ENCODE data around the gene TKT. TPM values are rescaled to one million over a fixed set of nuclear protein-coding genes. Genes with fewer than 3 reads are reported as not detected.

TKT gene
- total RNA-seq, 1 experiment from 2014 or later, result 634 TPM

- BruUV-seq (replicated peaks), result no TSS peak
- no peaks in the 10 kb centered on the region for H3K9me2 ChIP-seq (ENCODE audit: insufficient read depth)
- H3K4me2 ChIP-seq (ENCODE audit: low read length), result peak overlapping the region; percentile 16; the same call in 1 of the 2 replicates
- ChIA-PET CTCF (interaction anchor here (0.9 to 2.6 kb wide), 4 partner anchors 12 to 79 kb away, joined by 3 to 28 read pairs (median 16); no protein-coding TSS in a partner anchor), RAD21 (ENCODE audit: low non-redundant PET in 1 of 2, low total read pairs in 2 of 2, uncharacterized antibody in 2 of 2, unreplicated experiment in 2 of 2) (interaction anchor here in 1 of 2 experiments (0.8 to 2.3 kb wide), 2 partner anchors 60 to 80 kb away, joined by 3 to 9 read pairs; no protein-coding TSS in a partner anchor), POLR2A (interaction anchor here (2.4 kb wide), 1 partner anchor 59 kb away, joined by 10 read pairs; no protein-coding TSS in a partner anchor)
- DNase-seq (ENCODE audit: low read depth, low spot score) (no peak), ATAC-seq (no peak)
- H3K27ac ChIP-seq (ENCODE audit: low read depth, low read length), result peak overlapping the region; percentile 44; the same call in 1 of the 2 replicates
- H3K79me2 ChIP-seq (ENCODE audit: insufficient read depth, low read length), result peaks cover 11% of the 10 kb centered on the region
- H3K4me3 ChIP-seq (replicated peaks in 1 of 2; ENCODE audit: low read depth in 1 of 2, low read length in 2 of 2), result no peak overlapping the region
- peak overlapping the region; percentile 6; the same call in 1 of the 2 replicates for H3K9ac ChIP-seq (ENCODE audit: low read length)
- H3K4me1 ChIP-seq (ENCODE audit: control insufficient read depth in 1 of 2, insufficient read depth in 2 of 2, low read length in 2 of 2), result peaks cover 18 to 52% of the 10 kb centered on the region in 2 experiments
- H2AFZ ChIP-seq (ENCODE audit: low read depth, low read length, poor library complexity, severe bottlenecking), result no peak overlapping the region
- intact Hi-C loops (cut with micrococcal nuclease), result loop anchor here (5.0 kb wide), 1 partner anchor 342 kb away; no protein-coding TSS in a partner anchor
- H3K36me3 ChIP-seq (ENCODE audit: control insufficient read depth in 1 of 2, insufficient read depth in 2 of 2, low read length in 2 of 2), result peaks cover 2 to 8% of the 10 kb centered on the region in 2 experiments; a peak in 2 of 4 replicates
- H3K27me3 ChIP-seq (ENCODE audit: insufficient read depth, low read length), result no peaks in the 10 kb centered on the region
- no peaks in the 10 kb centered on the region for H3K9me3 ChIP-seq (ENCODE audit: control insufficient read depth in 1 of 2, insufficient read depth in 1 of 2, low read depth in 1 of 2, low read length in 2 of 2)
- H4K20me1 ChIP-seq (ENCODE audit: insufficient read depth), result no peaks in the 10 kb centered on the region
- TF ChIP-seq SIN3A (IDR thresholded peaks at IDR 0.05; ENCODE audit: low read depth), result no peak
- no peak for TF ChIP-seq EZH2 (IDR thresholded peaks at IDR 0.05)
- TF ChIP-seq EZH2phosphoT487 (IDR thresholded peaks at IDR 0.05; ENCODE audit: borderline replicate concordance), result no peak
- no peak for TF ChIP-seq EGR1 (IDR thresholded peaks at IDR 0.05; ENCODE audit: low read depth)
- no peak for TF ChIP-seq JUND (IDR thresholded peaks at IDR 0.05)
- no peak for TF ChIP-seq RAD21 (IDR thresholded peaks at IDR 0.05; ENCODE audit: low read depth)
- no peak for TF ChIP-seq POLR2AphosphoS5 (IDR thresholded peaks at IDR 0.05; ENCODE audit: low read depth, low read length)
- TF ChIP-seq ZNF274 (IDR thresholded peaks at IDR 0.05; ENCODE audit: low read depth, low read length), result no peak
- no peak for TF ChIP-seq MAX (IDR thresholded peaks at IDR 0.05)
- TF ChIP-seq SRF (IDR thresholded peaks at IDR 0.05; ENCODE audit: low read depth), result no peak
- no peak for TF ChIP-seq CBX3 (IDR thresholded peaks at IDR 0.05; ENCODE audit: low read depth)
- no peak for TF ChIP-seq FOSL1 (IDR thresholded peaks at IDR 0.05; ENCODE audit: low read depth)
- TF ChIP-seq ATF3 (IDR thresholded peaks at IDR 0.05), result no peak
- no peak for TF ChIP-seq YY1 (IDR thresholded peaks at IDR 0.05; ENCODE audit: extremely low read depth, insufficient replicate concordance, low read depth, low read length)
- TF ChIP-seq TCF7L2 (IDR thresholded peaks at IDR 0.05; ENCODE audit: borderline replicate concordance, extremely low read depth, insufficient read depth, insufficient read length), result no peak
- TF ChIP-seq REST (IDR thresholded peaks at IDR 0.05; ENCODE audit: low read depth), result no peak
- TF ChIP-seq CEBPB (IDR thresholded peaks at IDR 0.05; ENCODE audit: low read depth), result no peak
- no peak for TF ChIP-seq ZFX (IDR thresholded peaks at IDR 0.05)
- no peak for TF ChIP-seq CTCF (IDR thresholded peaks at IDR 0.05 in 2 of 3, conservative IDR thresholded peaks at IDR 0.05 in 1 of 3; ENCODE audit: borderline replicate concordance in 1 of 3, insufficient read depth in 1 of 3, low read depth in 2 of 3, low read length in 2 of 3)
Observed at GRCh38 chr3:53194210-53195065, 61.4 kb downstream of the TKT start.

Measured in HCT116 (cell line).